ENCODE measurements around the gene DCD.
"Not testable (repeated sequence)": the region's sequence is repeated elsewhere in the genome, so short reads cannot be mapped to it uniquely, and the experiment has no call there.

DCD gene

GRCh38 chr12:54666008-54666407 lies 17.8 kb upstream of the DCD start:
- H3K4me3 ChIP-seq (ENCODE audit: low read depth, low read length), result no peak overlapping the region
- TF ChIP-seq CTCF (IDR thresholded peaks at IDR 0.05; ENCODE audit: insufficient read depth, low read depth, low read length, missing control alignments), result no peak
- no peak for DNase-seq (ENCODE audit: low read depth)

GRCh38 chr12:54665022-54665635 lies 17.0 kb upstream of the DCD start:
- not testable (repeated sequence) for DNase-seq (ENCODE audit: low read depth); H3K4me3 ChIP-seq (ENCODE audit: low read depth, low read length)

- TF ChIP-seq CTCF (IDR thresholded peaks at IDR 0.05; ENCODE audit: insufficient read depth, low read depth, low read length, missing control alignments), result no peak
- no peak overlapping the region for H3K4me3 ChIP-seq (ENCODE audit: low read depth, low read length)
- no peak for DNase-seq (ENCODE audit: low read depth)
Observed at GRCh38 chr12:54663603-54664002, 15.4 kb upstream of the DCD start.

- TF ChIP-seq CTCF (IDR thresholded peaks at IDR 0.05; ENCODE audit: insufficient read depth, low read depth, low read length, missing control alignments), result no peak
- DNase-seq (ENCODE audit: low read depth), result no peak
- H3K4me3 ChIP-seq (ENCODE audit: low read depth, low read length), result no peak overlapping the region
Observed at GRCh38 chr12:54662026-54662425, 13.9 kb upstream of the DCD start.

- DNase-seq (ENCODE audit: low read depth), result peak; percentile 7
- H3K4me3 ChIP-seq (ENCODE audit: low read depth, low read length), result no peak overlapping the region
- no peak for TF ChIP-seq CTCF (IDR thresholded peaks at IDR 0.05; ENCODE audit: insufficient read depth, low read depth, low read length, missing control alignments)
Observed at GRCh38 chr12:54661048-54661447, 12.9 kb upstream of the DCD start.

- TF ChIP-seq CTCF (IDR thresholded peaks at IDR 0.05; ENCODE audit: insufficient read depth, low read depth, low read length, missing control alignments), result no peak
- no peak for DNase-seq (ENCODE audit: low read depth)
- no peak overlapping the region for H3K4me3 ChIP-seq (ENCODE audit: low read depth, low read length)
Observed at GRCh38 chr12:54660320-54660962, 12.3 kb upstream of the DCD start.

- DNase-seq (ENCODE audit: low read depth), result peak; percentile 70
- H3K4me3 ChIP-seq (ENCODE audit: low read depth, low read length), result no peak overlapping the region
- peak; percentile 80 for TF ChIP-seq CTCF (IDR thresholded peaks at IDR 0.05; ENCODE audit: insufficient read depth, low read depth, low read length, missing control alignments)
Observed at GRCh38 chr12:54658306-54659264, 10.4 kb upstream of the DCD start.

All from GM12865 (cell line).